ENCODE data around the gene ARF5. TPM values are rescaled to one million over a fixed set of nuclear protein-coding genes. Genes with fewer than 3 reads are reported as not detected.
"Not testable (repeated sequence)": the region's sequence is repeated elsewhere in the genome, so short reads cannot be mapped to it uniquely, and the experiment has no call there.

Gene ARF5
- total RNA-seq: 100 to 1,000 TPM in 3 of 4 donors, 10 to 100 TPM in 1; 76.3 to 202 (median 156) TPM

DNA sequence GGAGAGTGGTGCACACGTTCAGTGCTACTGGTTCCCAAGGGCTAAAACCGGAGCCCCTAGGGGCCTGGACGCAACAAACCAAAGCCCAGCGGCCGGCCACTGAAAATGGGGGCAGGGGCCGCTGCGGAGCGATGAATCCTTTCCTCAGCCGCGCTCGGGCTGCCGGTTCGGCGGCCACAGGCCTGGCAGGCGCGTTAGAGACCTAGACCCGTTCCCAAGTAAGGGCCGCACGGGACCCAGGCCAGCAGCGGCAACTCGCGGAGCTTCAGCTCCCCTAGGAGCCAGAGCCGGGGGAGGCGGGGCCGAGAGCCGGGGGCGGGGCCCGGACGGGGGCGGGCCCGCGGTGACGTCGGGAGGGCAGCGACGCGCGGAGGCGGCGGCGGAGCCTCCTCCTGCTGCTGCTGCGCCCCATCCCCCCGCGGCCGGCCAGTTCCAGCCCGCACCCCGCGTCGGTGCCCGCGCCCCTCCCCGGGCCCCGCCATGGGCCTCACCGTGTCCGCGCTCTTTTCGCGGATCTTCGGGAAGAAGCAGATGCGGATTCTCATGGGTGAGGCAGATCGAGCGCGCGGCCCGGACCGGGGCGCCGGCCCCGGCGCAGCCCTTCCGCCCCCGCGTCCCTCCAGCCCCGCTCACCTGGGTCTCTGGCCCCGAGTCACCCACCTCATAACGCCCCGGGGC is at the start of gene ARF5:
ARF5 (plus strand) TSS at position 393 of the 678 bp plus-strand sequence; CDS start at position 481, 88 bp downstream.
- in situ Hi-C loops (cut with MboI; ENCODE audit: low sequenced_read_pairs in 4 of 4): loop anchor here in 1 of 4 donors (25.0 kb wide), 1 partner anchor 201 kb away; the partner anchor contains the start of gene ZNF800
- H3K27ac ChIP-seq: peak within 1 kb of the TSS; percentile 91 to 99 (median 96)
- ATAC-seq (peak; percentile 83), DNase-seq (peak; percentile 69 to 87)
- TF ChIP-seq, protein P1, sequence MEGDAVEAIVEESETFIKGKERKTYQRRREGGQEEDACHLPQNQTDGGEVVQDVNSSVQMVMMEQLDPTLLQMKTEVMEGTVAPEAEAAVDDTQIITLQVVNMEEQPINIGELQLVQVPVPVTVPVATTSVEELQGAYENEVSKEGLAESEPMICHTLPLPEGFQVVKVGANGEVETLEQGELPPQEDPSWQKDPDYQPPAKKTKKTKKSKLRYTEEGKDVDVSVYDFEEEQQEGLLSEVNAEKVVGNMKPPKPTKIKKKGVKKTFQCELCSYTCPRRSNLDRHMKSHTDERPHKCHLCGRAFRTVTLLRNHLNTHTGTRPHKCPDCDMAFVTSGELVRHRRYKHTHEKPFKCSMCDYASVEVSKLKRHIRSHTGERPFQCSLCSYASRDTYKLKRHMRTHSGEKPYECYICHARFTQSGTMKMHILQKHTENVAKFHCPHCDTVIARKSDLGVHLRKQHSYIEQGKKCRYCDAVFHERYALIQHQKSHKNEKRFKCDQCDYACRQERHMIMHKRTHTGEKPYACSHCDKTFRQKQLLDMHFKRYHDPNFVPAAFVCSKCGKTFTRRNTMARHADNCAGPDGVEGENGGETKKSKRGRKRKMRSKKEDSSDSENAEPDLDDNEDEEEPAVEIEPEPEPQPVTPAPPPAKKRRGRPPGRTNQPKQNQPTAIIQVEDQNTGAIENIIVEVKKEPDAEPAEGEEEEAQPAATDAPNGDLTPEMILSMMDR (IDR thresholded peaks at IDR 0.05 in 4 of 5, conservative IDR thresholded peaks at IDR 0.05 in 1 of 5): no peak
- peak; percentile 71 to 80 for TF ChIP-seq POLR2A (IDR thresholded peaks at IDR 0.05)
- no peaks in the 10 kb centered on the region for H3K27me3 ChIP-seq
- no peaks in the 10 kb centered on the region for H3K9me3 ChIP-seq
- H3K4me3 ChIP-seq: peak within 1 kb of the TSS; percentile 81 to 99 (median 94)
- H3K4me1 ChIP-seq: peaks cover 35 to 39% of the 10 kb centered on the region in 2 donors
- intact Hi-C loops (cut with DNase I; ENCODE audit: low total_unique reads): loop anchor here (1.0 to 10.0 kb wide), 3 partner anchors 63 to 867 kb away; partner anchors contain the start of genes HILPDA and LRRC4
- H3K36me3 ChIP-seq: peaks cover 0 to 23% of the 10 kb centered on the region in 2 donors

DNA sequence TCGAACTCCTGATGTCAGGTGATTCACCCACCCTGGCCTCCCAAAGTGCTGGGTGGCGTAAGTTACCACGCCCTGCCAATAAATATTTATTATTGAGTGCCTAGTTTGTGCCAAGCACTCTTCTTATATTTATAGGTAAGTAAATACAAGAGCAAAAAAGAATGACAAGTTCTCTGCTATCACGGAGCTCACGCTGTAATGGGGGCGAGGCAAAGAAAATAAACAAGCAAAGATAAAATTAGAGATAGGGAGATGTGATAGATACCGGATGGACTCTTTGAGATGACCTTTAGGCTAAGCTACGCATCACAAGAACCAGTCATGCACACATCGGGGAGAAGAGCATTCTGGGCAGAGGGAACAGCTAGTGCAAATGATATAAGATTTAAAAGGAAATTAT is 49.1 kb upstream of the ARF5 start:
- TF ChIP-seq, protein P1 (IDR thresholded peaks at IDR 0.05 in 4 of 5, conservative IDR thresholded peaks at IDR 0.05 in 1 of 5): no peak
- TF ChIP-seq POLR2A (IDR thresholded peaks at IDR 0.05): no peak
- peaks cover 0 to 12% (median 5%) of the 10 kb centered on the region in 3 donors for H3K27me3 ChIP-seq
- ATAC-seq: no peak

DNA sequence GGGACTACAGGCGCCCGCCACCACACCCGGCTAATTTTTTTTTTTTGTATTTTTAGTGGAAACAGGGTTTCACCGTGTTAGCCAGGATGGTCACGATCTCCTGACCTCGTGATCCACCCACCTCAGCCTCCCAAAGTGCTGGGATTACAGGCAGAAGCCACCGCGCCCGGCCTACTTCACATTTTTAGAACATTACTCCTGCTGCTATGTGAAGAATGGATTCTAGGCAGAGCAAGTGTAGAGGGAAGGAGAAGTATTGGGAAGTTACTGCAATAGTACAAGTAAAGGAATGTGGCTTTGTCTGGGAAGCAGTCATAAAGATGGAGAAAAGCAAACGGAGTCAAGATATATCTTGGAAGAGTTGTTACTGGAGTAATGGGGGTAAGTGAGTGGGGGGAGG is 47.8 kb upstream of the ARF5 start:
- H3K9me3 ChIP-seq; intact Hi-C loops (cut with DNase I; ENCODE audit: low total_unique reads); H3K27ac ChIP-seq; H3K4me1 ChIP-seq; H3K27me3 ChIP-seq; in situ Hi-C loops (cut with MboI; ENCODE audit: low sequenced_read_pairs in 4 of 4); DNase-seq; H3K36me3 ChIP-seq; H3K4me3 ChIP-seq; ATAC-seq: not testable (repeated sequence)

More for the DNA sequence above, 49.1 kb upstream of the ARF5 start:
- in situ Hi-C loops (cut with MboI; ENCODE audit: low sequenced_read_pairs in 4 of 4): no loop called here
- Histone ChIP-seq H3K27ac (no peak overlapping the region), H3K4me3 (no peak overlapping the region), H3K9me3 (no peaks in the 10 kb centered on the region), H3K4me1 (no peaks in the 10 kb centered on the region), H3K36me3 (no peaks in the 10 kb centered on the region)
- intact Hi-C loops (cut with DNase I; ENCODE audit: low total_unique reads): no loop called here
- no peak for DNase-seq

DNA sequence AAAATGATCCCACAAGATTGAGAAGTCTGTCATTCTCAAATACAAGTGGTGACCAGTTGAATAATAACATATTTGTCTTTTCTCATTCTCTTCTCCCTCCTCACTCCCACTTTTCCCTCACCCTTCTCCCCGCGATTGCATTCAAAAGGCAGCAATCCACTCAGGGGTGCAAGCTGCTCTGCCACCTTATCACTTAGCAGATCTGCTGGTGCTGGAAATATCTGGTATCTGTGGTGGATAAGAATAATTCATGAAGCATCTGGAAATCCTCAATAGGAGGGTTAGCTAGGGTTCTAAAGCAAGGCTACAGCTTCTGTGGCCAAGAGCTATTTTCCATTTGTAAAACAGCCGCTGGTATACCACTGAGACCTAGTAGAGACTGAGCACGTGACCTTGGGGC is 46.7 kb upstream of the ARF5 start:
- intact Hi-C loops (cut with DNase I; ENCODE audit: low total_unique reads) (no loop called here), in situ Hi-C loops (cut with MboI; ENCODE audit: low sequenced_read_pairs in 4 of 4) (no loop called here)
- no peaks in the 10 kb centered on the region for H3K4me1 ChIP-seq
- DNase-seq (no peak), ATAC-seq (no peak)
- no peak overlapping the region for H3K4me3 ChIP-seq
- H3K27me3 ChIP-seq: peaks cover 0 to 9% (median under 1%) of the 10 kb centered on the region in 3 donors
- H3K36me3 ChIP-seq: no peaks in the 10 kb centered on the region
- TF ChIP-seq POLR2A (IDR thresholded peaks at IDR 0.05): no peak
- TF ChIP-seq, protein P1 (IDR thresholded peaks at IDR 0.05 in 4 of 5, conservative IDR thresholded peaks at IDR 0.05 in 1 of 5): no peak
- no peak overlapping the region for H3K27ac ChIP-seq
- no peaks in the 10 kb centered on the region for H3K9me3 ChIP-seq

DNA sequence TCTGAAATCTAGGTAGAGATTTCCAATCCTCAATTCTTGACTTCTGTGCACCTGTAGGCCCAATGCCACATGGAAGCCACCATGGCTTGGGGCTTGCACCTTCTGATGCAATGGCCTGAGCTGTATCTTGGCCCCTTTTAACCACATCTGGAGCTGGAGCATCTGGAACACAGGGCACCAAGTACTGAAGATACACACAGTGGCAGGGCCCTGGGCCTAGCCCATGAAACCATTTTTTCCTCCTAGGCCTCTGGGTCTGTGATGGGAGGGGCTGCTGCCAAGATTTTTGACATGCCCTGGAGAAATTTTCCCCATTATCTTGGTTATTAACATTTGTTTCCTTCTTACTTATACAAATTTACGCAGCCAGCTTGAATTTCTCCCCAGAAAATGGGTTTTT is 41.9 kb upstream of the ARF5 start:
- Histone ChIP-seq H3K27me3 (no peaks in the 10 kb centered on the region), H3K4me1 (no peaks in the 10 kb centered on the region), H3K9me3 (no peaks in the 10 kb centered on the region), H3K27ac (no peak overlapping the region), H3K4me3 (no peak overlapping the region), H3K36me3 (no peaks in the 10 kb centered on the region)
- in situ Hi-C loops (cut with MboI; ENCODE audit: low sequenced_read_pairs in 4 of 4) (no loop called here), intact Hi-C loops (cut with DNase I; ENCODE audit: low total_unique reads) (no loop called here)
- TF ChIP-seq, protein P1 (IDR thresholded peaks at IDR 0.05 in 4 of 5, conservative IDR thresholded peaks at IDR 0.05 in 1 of 5): no peak
- TF ChIP-seq POLR2A (IDR thresholded peaks at IDR 0.05): no peak
- DNase-seq (no peak), ATAC-seq (no peak)
